OCI-LY7 (cell line): ENCODE results near the gene SEC14L5. TPM values are rescaled to one million over a fixed set of nuclear protein-coding genes. Genes with fewer than 3 reads are reported as not detected.

Source experiments
- BruUV-seq: library from RNA; stranded (reverse); fragments of 400-500 nt; replicated peaks from 2 replicates; lab custom pipeline; 2021; lab: Mats Ljungman, UMichigan
- CTCF ChIA-PET: fragments of 300-600 bp; sonication (Branson Sonifier 250); formaldehyde crosslinking; loops from one replicate; lab custom pipeline; 2022; ENCODE audit warnings: antibody characterized with exemption; ENCODE audit not compliant: unreplicated experiment; lab: Charles Lee
- POLR2A ChIA-PET: fragments of 300-600 bp; sonication (Branson Sonifier 250); formaldehyde crosslinking; loops from one replicate; lab custom pipeline; 2022; ENCODE audit warnings: antibody characterized with exemption; lab: Charles Lee
- DNase-seq: peaks from one replicate; pipeline ENCODE4 v3.0.0-alpha.2; 2015; ENCODE audit warnings: low spot score
- H2AFZ ChIP-seq: fragments of 200-600 bp; sonication (generic), shearing (Covaris generic); 2 replicates; pipeline ENCODE4 v1.6.1; 2014; ENCODE audit warnings: mild to moderate bottlenecking, antibody characterized with exemption, low read length, moderate library complexity
- H3K27ac ChIP-seq: fragments of 200-600 bp; sonication (generic); 2 replicates; pipeline ENCODE4 v1.5.1; 2014; ENCODE audit warnings: mixed run types, low read depth, mild to moderate bottlenecking, moderate library complexity, low read length, inconsistent platforms; ENCODE audit not compliant: poor library complexity, severe bottlenecking
- H3K36me3 ChIP-seq: fragments of 200-600 bp; sonication (generic); 2 replicates; pipeline ENCODE4 v1.6.1; 2014; ENCODE audit warnings: mild to moderate bottlenecking, antibody characterized with exemption, low read length, moderate library complexity, mixed read lengths; ENCODE audit not compliant: insufficient read depth
- H3K4me1 ChIP-seq: fragments of 200-600 bp; sonication (generic); 2 replicates; pipeline ENCODE4 v1.5.1; 2014; ENCODE audit warnings: mild to moderate bottlenecking, low read length; ENCODE audit not compliant: insufficient read depth, poor library complexity, severe bottlenecking
- H3K4me2 ChIP-seq: fragments of 200-600 bp; sonication (generic); 2 replicates; pipeline ENCODE4 v1.6.1; 2014; ENCODE audit warnings: mild to moderate bottlenecking, low read length
- H3K4me3 ChIP-seq: fragments of 200-600 bp; sonication (generic); 2 replicates; pipeline ENCODE4 v1.5.1; 2014; ENCODE audit warnings: mild to moderate bottlenecking, low read depth, low read length; ENCODE audit not compliant: poor library complexity, severe bottlenecking
- H3K79me2 ChIP-seq: fragments of 200-600 bp; sonication (generic); 2 replicates; pipeline ENCODE4 v1.6.1; 2016; ENCODE audit warnings: low read depth, mild to moderate bottlenecking, low read length, moderate library complexity, mixed read lengths; ENCODE audit not compliant: insufficient read depth
- H3K9me2 ChIP-seq: fragments of 200-600 bp; sonication (generic); 2 replicates; pipeline ENCODE4 v1.6.1; 2016; ENCODE audit warnings: mild to moderate bottlenecking, low read length, mixed read lengths; ENCODE audit not compliant: insufficient read depth
- H3K9me3 ChIP-seq: fragments of 200-600 bp; sonication (generic); 2 replicates; pipeline ENCODE4 v1.6.1; 2014; ENCODE audit warnings: mild to moderate bottlenecking, mixed run types, low read length, mixed read lengths
- H4K20me1 ChIP-seq: fragments of 200-600 bp; sonication (generic); 2 replicates; pipeline ENCODE4 v1.6.1; 2014; ENCODE audit warnings: mild to moderate bottlenecking, antibody characterized with exemption, low read length, moderate library complexity, mixed read lengths; ENCODE audit not compliant: insufficient read depth
- EZH2phosphoT487 ChIP-seq: fragments of 200-600 bp; sonication (generic); IDR thresholded peaks from 2 replicates; pipeline ENCODE4 v1.6.1; 2018; ENCODE audit warnings: low read depth, borderline replicate concordance, mild to moderate bottlenecking, mixed run types, antibody characterized with exemption, low read length, moderate library complexity, mixed read lengths
- intact Hi-C: fragments of 100-400 bp; cut with micrococcal nuclease; formaldehyde crosslinking; loops from one replicate; pipeline ENCODE4 v1.10.0; 2022; ENCODE audit not compliant: unreplicated experiment
- total RNA-seq, 2 experiments: library from RNA; depleted of rRNA in 1 of 2; stranded (reverse); fragments of >200 nt in 1 of 2; shearing (Covaris generic) in 1 of 2; gene quantifications; 2 replicates each; pipeline ENCODE4 v1.2.3, GENCODE V29; 2014 to 2022
- TF ChIP-seq, protein P1 (sequence below): fragments of 200-600 bp; sonication (generic); conservative IDR thresholded peaks from 2 replicates; pipeline ENCODE4 v1.5.1; 2014; ENCODE audit warnings: mild to moderate bottlenecking, antibody characterized with exemption, low read length, moderate library complexity, mixed read lengths

The SEC14L5 gene
- total RNA-seq, 2 experiments from 2014 or later, result not detected

DNA sequence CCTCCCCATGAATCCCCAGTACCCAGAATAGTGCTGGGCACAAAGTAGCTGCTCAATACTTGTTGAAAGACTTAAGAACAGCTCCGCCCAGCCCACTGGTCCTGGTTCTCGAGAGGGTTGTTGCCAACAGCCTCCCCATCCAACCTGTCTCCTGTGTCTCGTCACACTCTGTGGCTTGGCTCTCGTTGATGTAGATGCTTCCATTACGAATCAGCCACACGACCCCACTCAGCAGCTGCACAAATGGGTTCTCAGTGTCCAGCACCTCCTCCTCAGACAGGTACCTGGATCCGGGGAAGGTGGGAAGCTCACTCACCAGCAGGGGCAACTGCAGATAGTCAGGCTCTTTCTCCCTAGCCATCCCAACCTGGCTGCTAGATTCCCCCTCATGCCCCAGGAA lies 73.5 kb downstream of the SEC14L5 start:
- no TSS peak for BruUV-seq
- intact Hi-C loops, result no loop called here
- ChIA-PET CTCF (no interaction called here), POLR2A (no interaction called here)
- Histone ChIP-seq H3K4me2 (no peak overlapping the region), H2AFZ (no peak overlapping the region), H3K79me2 (no peaks in the 10 kb centered on the region), H3K36me3 (no peaks in the 10 kb centered on the region), H3K4me3 (no peak overlapping the region), H3K9me3 (no peaks in the 10 kb centered on the region), H4K20me1 (no peaks in the 10 kb centered on the region), H3K27ac (no peak overlapping the region), H3K9me2 (no peaks in the 10 kb centered on the region), H3K4me1 (peaks cover 15% of the 10 kb centered on the region)
- no peak for DNase-seq
- TF ChIP-seq, protein P1, sequence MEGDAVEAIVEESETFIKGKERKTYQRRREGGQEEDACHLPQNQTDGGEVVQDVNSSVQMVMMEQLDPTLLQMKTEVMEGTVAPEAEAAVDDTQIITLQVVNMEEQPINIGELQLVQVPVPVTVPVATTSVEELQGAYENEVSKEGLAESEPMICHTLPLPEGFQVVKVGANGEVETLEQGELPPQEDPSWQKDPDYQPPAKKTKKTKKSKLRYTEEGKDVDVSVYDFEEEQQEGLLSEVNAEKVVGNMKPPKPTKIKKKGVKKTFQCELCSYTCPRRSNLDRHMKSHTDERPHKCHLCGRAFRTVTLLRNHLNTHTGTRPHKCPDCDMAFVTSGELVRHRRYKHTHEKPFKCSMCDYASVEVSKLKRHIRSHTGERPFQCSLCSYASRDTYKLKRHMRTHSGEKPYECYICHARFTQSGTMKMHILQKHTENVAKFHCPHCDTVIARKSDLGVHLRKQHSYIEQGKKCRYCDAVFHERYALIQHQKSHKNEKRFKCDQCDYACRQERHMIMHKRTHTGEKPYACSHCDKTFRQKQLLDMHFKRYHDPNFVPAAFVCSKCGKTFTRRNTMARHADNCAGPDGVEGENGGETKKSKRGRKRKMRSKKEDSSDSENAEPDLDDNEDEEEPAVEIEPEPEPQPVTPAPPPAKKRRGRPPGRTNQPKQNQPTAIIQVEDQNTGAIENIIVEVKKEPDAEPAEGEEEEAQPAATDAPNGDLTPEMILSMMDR, result no peak
- no peak for TF ChIP-seq EZH2phosphoT487

DNA sequence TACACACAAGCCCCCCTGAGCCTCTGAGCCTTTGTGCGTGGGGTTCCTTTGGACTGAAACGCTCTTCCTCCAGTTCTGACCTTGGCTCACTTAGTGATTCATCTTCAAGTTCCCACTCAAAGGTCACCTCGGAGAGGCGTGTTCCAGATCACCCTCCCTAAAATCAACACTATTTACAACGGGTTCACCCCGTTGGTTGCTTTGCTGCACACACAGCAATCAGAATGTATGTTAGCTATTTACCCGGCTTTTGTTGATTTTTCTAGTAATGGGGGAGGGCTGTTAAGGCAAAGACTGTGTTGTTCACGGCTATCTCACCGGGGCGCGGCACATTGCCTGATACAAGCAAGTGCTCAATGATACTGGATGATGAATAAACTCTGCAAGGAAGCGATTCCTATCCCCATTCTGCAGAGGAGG lies 74.6 kb downstream of the SEC14L5 start:
- H2AFZ ChIP-seq, result peak overlapping the region; percentile 97; the same call in 1 of the 2 replicates
- no peaks in the 10 kb centered on the region for H3K36me3 ChIP-seq
- no peaks in the 10 kb centered on the region for H3K9me2 ChIP-seq
- H3K4me2 ChIP-seq, result peak overlapping the region; percentile 78
- H4K20me1 ChIP-seq, result no peaks in the 10 kb centered on the region
- CTCF ChIA-PET, result no interaction called here
- TSS peak; percentile 63 for BruUV-seq
- TF ChIP-seq EZH2phosphoT487, result no peak
- TF ChIP-seq, protein P1, result no peak
- no peak for DNase-seq
- POLR2A ChIA-PET, result interaction anchor here (1.0 kb wide), 1 partner anchor 60 kb away, joined by 3 read pairs; no protein-coding TSS in a partner anchor
- intact Hi-C loops, result no loop called here
- H3K9me3 ChIP-seq, result no peaks in the 10 kb centered on the region
- H3K4me3 ChIP-seq, result peak overlapping the region; percentile 85
- peaks cover 15% of the 10 kb centered on the region for H3K4me1 ChIP-seq
- H3K79me2 ChIP-seq, result no peaks in the 10 kb centered on the region
- H3K27ac ChIP-seq, result no peak overlapping the region
